ENCODE data around the gene TTC5. TPM values are rescaled to one million over a fixed set of nuclear protein-coding genes. Genes with fewer than 3 reads are reported as not detected.

The TTC5 gene
- total RNA-seq, 1 donor from 2014 or later = 14.3 TPM

DNA sequence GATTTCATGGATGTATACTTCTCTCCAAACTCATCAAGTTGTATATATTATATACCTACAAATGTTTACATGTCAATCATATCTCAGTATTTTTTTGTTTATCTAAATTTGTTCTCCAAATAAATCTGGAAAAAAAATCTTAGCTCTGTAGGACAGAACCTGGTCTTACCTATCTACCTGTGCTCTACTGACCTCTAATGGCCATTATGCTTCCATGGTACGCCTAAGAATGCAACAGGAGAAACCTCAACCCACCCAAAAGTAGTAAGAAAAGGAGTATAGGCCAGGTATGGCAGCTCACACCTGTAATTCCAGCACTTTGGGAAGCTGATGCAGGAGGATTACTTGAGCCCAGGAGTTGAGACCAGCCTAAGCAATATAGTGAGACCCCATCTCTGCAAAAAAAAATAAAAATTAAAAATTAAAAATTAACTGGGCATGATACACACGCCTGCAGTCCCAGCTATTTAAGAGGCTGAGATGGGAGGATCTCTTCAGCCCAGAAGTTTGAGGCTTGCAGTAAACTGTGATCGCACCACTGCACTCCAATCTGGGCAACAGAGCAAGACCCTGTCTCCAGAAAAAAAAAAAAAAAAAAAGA, 58.0 kb downstream of the TTC5 start:
- Mint-ChIP-seq H3K9me3 (ENCODE audit: unreplicated experiment) (peaks cover 20% of the 10 kb centered on the region), H3K36me3 (ENCODE audit: low read depth, unreplicated experiment) (no peaks in the 10 kb centered on the region), H3K4me1 (ENCODE audit: unreplicated experiment) (no peaks in the 10 kb centered on the region), H3K27me3 (ENCODE audit: unreplicated experiment) (peaks cover 2% of the 10 kb centered on the region), H3K4me3 (ENCODE audit: unreplicated experiment) (no peak overlapping the region), H3K27ac (ENCODE audit: unreplicated experiment) (no peak overlapping the region)
- DNase-seq (ENCODE audit: low spot score) = no peak
- TF ChIP-seq, protein P1, sequence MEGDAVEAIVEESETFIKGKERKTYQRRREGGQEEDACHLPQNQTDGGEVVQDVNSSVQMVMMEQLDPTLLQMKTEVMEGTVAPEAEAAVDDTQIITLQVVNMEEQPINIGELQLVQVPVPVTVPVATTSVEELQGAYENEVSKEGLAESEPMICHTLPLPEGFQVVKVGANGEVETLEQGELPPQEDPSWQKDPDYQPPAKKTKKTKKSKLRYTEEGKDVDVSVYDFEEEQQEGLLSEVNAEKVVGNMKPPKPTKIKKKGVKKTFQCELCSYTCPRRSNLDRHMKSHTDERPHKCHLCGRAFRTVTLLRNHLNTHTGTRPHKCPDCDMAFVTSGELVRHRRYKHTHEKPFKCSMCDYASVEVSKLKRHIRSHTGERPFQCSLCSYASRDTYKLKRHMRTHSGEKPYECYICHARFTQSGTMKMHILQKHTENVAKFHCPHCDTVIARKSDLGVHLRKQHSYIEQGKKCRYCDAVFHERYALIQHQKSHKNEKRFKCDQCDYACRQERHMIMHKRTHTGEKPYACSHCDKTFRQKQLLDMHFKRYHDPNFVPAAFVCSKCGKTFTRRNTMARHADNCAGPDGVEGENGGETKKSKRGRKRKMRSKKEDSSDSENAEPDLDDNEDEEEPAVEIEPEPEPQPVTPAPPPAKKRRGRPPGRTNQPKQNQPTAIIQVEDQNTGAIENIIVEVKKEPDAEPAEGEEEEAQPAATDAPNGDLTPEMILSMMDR (IDR thresholded peaks at IDR 0.05; ENCODE audit: unreplicated experiment) = no peak

Other genes with a start within 250 kb of the TTC5 start
- not detected for gene OR4L1, start 245.9 kb downstream of the TTC5 start, total RNA-seq (ENCODE audit: unreplicated experiment)
- not detected for gene OR4K17, start 195.2 kb downstream of the TTC5 start, total RNA-seq (ENCODE audit: unreplicated experiment)
- gene OR4N5, start 167.1 kb downstream of the TTC5 start, total RNA-seq (ENCODE audit: unreplicated experiment) = not detected
- not detected for gene OR11G2, start 115.1 kb downstream of the TTC5 start, total RNA-seq (ENCODE audit: unreplicated experiment)
- gene OR11H6, start 82.2 kb downstream of the TTC5 start, total RNA-seq (ENCODE audit: unreplicated experiment) = not detected
- gene OR11H7, start 77.0 kb downstream of the TTC5 start, total RNA-seq (ENCODE audit: unreplicated experiment) = not detected
- gene OR11H4, start 66.7 kb downstream of the TTC5 start, total RNA-seq (ENCODE audit: unreplicated experiment) = not detected
- gene CCNB1IP1, start 27.3 kb upstream of the TTC5 start, total RNA-seq (ENCODE audit: unreplicated experiment) = 91.1 TPM
- gene PARP2, start 37.7 kb upstream of the TTC5 start, total RNA-seq (ENCODE audit: unreplicated experiment) = 24.4 TPM
- 44.0 TPM for gene TEP1, start 107.5 kb upstream of the TTC5 start, total RNA-seq (ENCODE audit: unreplicated experiment)
- 0.08 TPM for gene KLHL33, start 130.2 kb upstream of the TTC5 start, total RNA-seq (ENCODE audit: unreplicated experiment)
- 46.1 TPM for gene OSGEP, start 148.9 kb upstream of the TTC5 start, total RNA-seq (ENCODE audit: unreplicated experiment)
- 230 TPM for gene APEX1, start 149.3 kb upstream of the TTC5 start, total RNA-seq (ENCODE audit: unreplicated experiment)
- 36.8 TPM for gene PIP4P1, start 155.5 kb upstream of the TTC5 start, total RNA-seq (ENCODE audit: unreplicated experiment)
- gene PNP, start 163.5 kb upstream of the TTC5 start, total RNA-seq (ENCODE audit: unreplicated experiment) = 322 TPM
- 10.7 TPM for gene RNASE10, start 199.6 kb upstream of the TTC5 start, total RNA-seq (ENCODE audit: unreplicated experiment)